HEK293 (cell line): Measurements from ENCODE around the gene PFN4.

Experiments used
- CTCF ChIA-PET: fragments of 350-600 bp; formaldehyde crosslinking; extraction: SDS; loops from one replicate; lab custom pipeline; 2021; ENCODE audit warnings: antibody characterized with exemption; lab: Yijun Ruan, JAX
- POLR2A ChIA-PET: fragments of 300-600 bp; formaldehyde crosslinking; extraction: SDS; loops from one replicate; lab custom pipeline; 2020; ENCODE audit warnings: antibody characterized with exemption, inconsistent platforms; lab: Yijun Ruan, JAX
- H3K27ac ChIP-seq: fragments of 200-500 bp; sonication (Bioruptor generic); 2 replicates; pipeline ENCODE4 v1.5.1; 2014; ENCODE audit warnings: low read depth, low read length, control low read depth, inconsistent platforms; ENCODE audit errors: extremely low read depth
- H3K36me3 ChIP-seq, 2 experiments: fragments of 200-500 bp in 1 of 2; sonication (Bioruptor generic) in 1 of 2; 1 replicate in 1 of 2; 2 replicates in 1 of 2; pipeline ENCODE4 v1.5.1; 2014 to 2017; ENCODE audit warnings: inconsistent platforms in 2 of 2, low read length in 2 of 2; ENCODE audit not compliant: control insufficient read depth in 2 of 2, insufficient read depth in 1 of 2
- H3K4me1 ChIP-seq: fragments of 200-500 bp; sonication (Bioruptor generic); 2 replicates; pipeline ENCODE4 v1.5.1; 2014; ENCODE audit warnings: mild to moderate bottlenecking, low read length, inconsistent platforms; ENCODE audit not compliant: control insufficient read depth, insufficient read depth
- H3K4me3 ChIP-seq: 2 replicates; pipeline ENCODE4 v1.5.1; 2011; ENCODE audit warnings: low read depth, mild to moderate bottlenecking, control low read depth, low read length, moderate library complexity
- H3K9me3 ChIP-seq: fragments of 200-500 bp; sonication (Bioruptor generic); 2 replicates; pipeline ENCODE4 v1.5.1; 2014; ENCODE audit warnings: low read depth, low read length, inconsistent platforms; ENCODE audit not compliant: control insufficient read depth, insufficient read depth
- GLIS1 ChIP-seq: fragments of 450-650 bp; formaldehyde crosslinking; IDR thresholded peaks from 2 replicates; pipeline ENCODE4 v1.5.1; 2016; ENCODE audit warnings: missing biosample characterization, missing genetic modification characterization
- HOXA7 ChIP-seq: sonication (generic); formaldehyde crosslinking; IDR thresholded peaks from 2 replicates; pipeline ENCODE4 v1.8.1; 2022; ENCODE audit warnings: missing genetic modification reagents, borderline replicate concordance
- IKZF3 ChIP-seq: fragments of 450-650 bp; IDR thresholded peaks from 2 replicates; pipeline ENCODE4 v1.5.0; 2018; ENCODE audit warnings: missing biosample characterization, mild to moderate bottlenecking, missing genetic modification characterization, moderate library complexity
- KLF8 ChIP-seq: fragments of 450-650 bp; formaldehyde crosslinking; IDR thresholded peaks from 2 replicates; pipeline ENCODE4 v1.5.1; 2016; ENCODE audit warnings: missing biosample characterization, missing genetic modification characterization
- KLF9 ChIP-seq: fragments of 450-650 bp; formaldehyde crosslinking; IDR thresholded peaks from 2 replicates; pipeline ENCODE4 v1.5.1; 2016; ENCODE audit warnings: missing biosample characterization, missing genetic modification characterization, low read depth
- PRDM1 ChIP-seq: fragments of 450-650 bp; formaldehyde crosslinking; IDR thresholded peaks from 2 replicates; pipeline ENCODE4; 2016; ENCODE audit warnings: missing biosample characterization, missing genetic modification characterization
- SP3 ChIP-seq: fragments of 450-650 bp; formaldehyde crosslinking; IDR thresholded peaks from 2 replicates; pipeline ENCODE4 v1.5.1; 2016; ENCODE audit warnings: missing biosample characterization, missing genetic modification characterization
- ZBTB17 ChIP-seq: fragments of 450-650 bp; formaldehyde crosslinking; IDR thresholded peaks from 2 replicates; pipeline ENCODE4 v1.5.1; 2016; ENCODE audit warnings: missing biosample characterization, missing genetic modification characterization
- ZBTB20 ChIP-seq: fragments of 450-650 bp; formaldehyde crosslinking; IDR thresholded peaks from 2 replicates; pipeline ENCODE4 v1.5.1; 2016; ENCODE audit warnings: missing biosample characterization, missing genetic modification characterization
- ZBTB48 ChIP-seq: fragments of 450-650 bp; formaldehyde crosslinking; IDR thresholded peaks from 2 replicates; pipeline ENCODE4 v1.5.1; 2016; ENCODE audit warnings: missing biosample characterization, missing genetic modification characterization
- ZNF112 ChIP-seq: fragments of 450-650 bp; formaldehyde crosslinking; IDR thresholded peaks from 2 replicates; pipeline ENCODE4 v1.5.0; 2017; ENCODE audit warnings: missing biosample characterization, missing genetic modification characterization
- ZNF174 ChIP-seq: fragments of 450-650 bp; formaldehyde crosslinking; IDR thresholded peaks from 2 replicates; pipeline ENCODE4 v1.5.0; 2017; ENCODE audit warnings: missing biosample characterization, mild to moderate bottlenecking, missing genetic modification characterization
- ZNF223 ChIP-seq: fragments of 450-650 bp; formaldehyde crosslinking; IDR thresholded peaks from 2 replicates; pipeline ENCODE4 v1.5.1; 2016; ENCODE audit warnings: missing biosample characterization, missing genetic modification characterization
- ZNF335 ChIP-seq: fragments of 450-650 bp; formaldehyde crosslinking; conservative IDR thresholded peaks from 2 replicates; pipeline ENCODE4 v1.5.1; 2016; ENCODE audit warnings: missing biosample characterization, missing genetic modification characterization
- ZNF624 ChIP-seq: fragments of 450-650 bp; formaldehyde crosslinking; IDR thresholded peaks from 2 replicates; pipeline ENCODE4 v1.5.1; 2017; ENCODE audit warnings: missing biosample characterization, missing genetic modification characterization
- ZNF670 ChIP-seq: fragments of 450-650 bp; formaldehyde crosslinking; IDR thresholded peaks from 2 replicates; pipeline ENCODE4 v1.5.1; 2016; ENCODE audit warnings: missing biosample characterization, missing genetic modification characterization, low read depth
- TF ChIP-seq, protein P1 (sequence below): fragments of 450-650 bp; formaldehyde crosslinking; IDR thresholded peaks from 2 replicates; pipeline ENCODE4 v1.5.1; 2016; ENCODE audit warnings: missing biosample characterization, missing genetic modification characterization
- TF ChIP-seq, protein P2 (sequence below): fragments of 450-650 bp; formaldehyde crosslinking; IDR thresholded peaks from 2 replicates; pipeline ENCODE4 v1.5.1; 2016; ENCODE audit warnings: missing biosample characterization, missing genetic modification characterization
- TF ChIP-seq, protein P3 (sequence below): fragments of 450-650 bp; formaldehyde crosslinking; IDR thresholded peaks from 2 replicates; pipeline ENCODE4 v1.5.1; 2016; ENCODE audit warnings: missing biosample characterization, missing genetic modification characterization
- TF ChIP-seq, protein P4 (sequence below): fragments of 450-650 bp; formaldehyde crosslinking; IDR thresholded peaks from 2 replicates; pipeline ENCODE4 v1.5.1; 2016; ENCODE audit warnings: missing biosample characterization, missing genetic modification characterization
- TF ChIP-seq, protein P5 (sequence below): fragments of 450-650 bp; formaldehyde crosslinking; IDR thresholded peaks from 2 replicates; pipeline ENCODE4 v1.5.1; 2016; ENCODE audit warnings: missing biosample characterization, missing genetic modification characterization

The PFN4 gene

DNA sequence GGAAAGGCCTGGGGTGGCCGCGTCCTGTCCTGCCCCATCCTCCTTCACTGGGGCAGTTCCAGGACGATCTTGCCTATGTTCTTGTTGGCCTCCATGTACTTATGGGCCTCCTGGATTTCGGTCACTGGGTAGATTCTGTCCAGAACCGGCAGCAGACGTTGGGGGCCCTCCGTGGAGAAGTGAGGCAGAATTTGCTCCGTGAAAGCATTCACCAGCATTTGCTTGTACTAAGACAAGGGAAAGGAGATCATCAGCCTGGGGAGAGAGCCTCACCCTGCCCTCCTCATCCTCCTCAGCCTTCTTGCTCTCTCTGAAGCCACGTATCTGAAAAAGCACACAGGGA is 45.6 kb downstream of the PFN4 start:
- Histone ChIP-seq H3K4me1 (peaks cover 7% of the 10 kb centered on the region; the same call in 1 of the 2 replicates), H3K27ac (peak overlapping the region; percentile 47; the same call in 1 of the 2 replicates), H3K36me3 (peaks cover 15 to 53% of the 10 kb centered on the region in 2 experiments), H3K4me3 (peak overlapping the region; percentile 95), H3K9me3 (no peaks in the 10 kb centered on the region)
- TF ChIP-seq ZNF112 (tag by site-specific recombination): no peak
- peak; percentile 29; the same call in 1 of the 2 replicates for TF ChIP-seq PRDM1 (tag by site-specific recombination)
- peak; percentile 35; the same call in 1 of the 2 replicates for TF ChIP-seq ZNF335 (tag by site-specific recombination)
- ChIA-PET POLR2A (interaction anchor here (0.6 to 2.3 kb wide), 6 partner anchors 19 to 253 kb away, joined by 3 to 41 read pairs (median 8); partner anchors contain the start of genes ATAD2B and WDCP), CTCF (interaction anchor here (0.6 kb wide), 1 partner anchor 152 kb away, joined by 4 read pairs; no protein-coding TSS in a partner anchor)

DNA sequence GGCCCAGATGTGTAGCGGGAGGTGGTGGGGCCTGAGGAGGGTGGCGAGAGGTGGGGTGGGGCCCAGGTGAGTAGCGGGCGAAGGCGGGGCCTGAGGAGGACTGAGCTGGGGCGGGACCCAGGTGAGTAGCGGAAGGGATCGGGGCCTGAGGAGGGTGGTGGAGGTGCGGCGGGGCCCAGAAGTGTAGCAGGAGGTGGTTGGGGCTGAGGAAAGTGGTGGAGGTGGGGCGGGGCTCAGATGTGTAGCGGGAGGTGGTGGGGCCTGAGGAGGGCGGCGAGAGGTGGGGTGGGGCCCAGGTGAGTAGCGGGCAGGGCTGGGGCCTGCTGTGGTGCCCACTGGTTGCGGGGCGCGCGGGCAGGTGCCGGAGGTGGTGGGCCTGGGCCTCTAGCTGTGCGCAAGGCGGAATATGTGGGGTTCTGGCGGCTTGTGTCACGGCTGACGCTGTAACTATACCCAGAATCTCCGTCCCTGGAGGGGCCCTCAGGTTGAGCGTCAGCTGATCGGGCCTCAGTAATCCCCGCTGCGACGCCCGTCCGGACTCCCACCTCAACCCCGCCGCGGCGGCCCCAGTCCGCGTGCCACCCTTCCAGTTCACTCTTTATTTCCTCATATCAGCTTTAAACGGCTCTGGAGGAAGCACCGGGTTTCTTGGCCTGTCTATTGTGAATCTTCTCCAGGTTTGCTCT is 46.1 kb downstream of the PFN4 start:
- H3K4me3 ChIP-seq: peak overlapping the region; percentile 95
- H3K9me3 ChIP-seq: no peaks in the 10 kb centered on the region
- peaks cover 7% of the 10 kb centered on the region; the same call in 1 of the 2 replicates for H3K4me1 ChIP-seq
- ChIA-PET POLR2A (interaction anchor here (0.5 to 2.3 kb wide), 24 partner anchors 8 to 1299 kb away, joined by 3 to 41 read pairs (median 4); partner anchors contain the start of genes ATAD2B, FAM228B, ITSN2 and TP53I3), CTCF (interaction anchor here (0.6 to 1.0 kb wide), 4 partner anchors 55 to 297 kb away, joined by 3 to 4 read pairs (median 4); partner anchors contain the start of gene ATAD2B)
- H3K27ac ChIP-seq: peak overlapping the region; percentile 47; the same call in 1 of the 2 replicates
- H3K36me3 ChIP-seq: peaks cover 15 to 53% of the 10 kb centered on the region in 2 experiments
- TF ChIP-seq, protein P1, sequence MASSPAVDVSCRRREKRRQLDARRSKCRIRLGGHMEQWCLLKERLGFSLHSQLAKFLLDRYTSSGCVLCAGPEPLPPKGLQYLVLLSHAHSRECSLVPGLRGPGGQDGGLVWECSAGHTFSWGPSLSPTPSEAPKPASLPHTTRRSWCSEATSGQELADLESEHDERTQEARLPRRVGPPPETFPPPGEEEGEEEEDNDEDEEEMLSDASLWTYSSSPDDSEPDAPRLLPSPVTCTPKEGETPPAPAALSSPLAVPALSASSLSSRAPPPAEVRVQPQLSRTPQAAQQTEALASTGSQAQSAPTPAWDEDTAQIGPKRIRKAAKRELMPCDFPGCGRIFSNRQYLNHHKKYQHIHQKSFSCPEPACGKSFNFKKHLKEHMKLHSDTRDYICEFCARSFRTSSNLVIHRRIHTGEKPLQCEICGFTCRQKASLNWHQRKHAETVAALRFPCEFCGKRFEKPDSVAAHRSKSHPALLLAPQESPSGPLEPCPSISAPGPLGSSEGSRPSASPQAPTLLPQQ: peak; percentile 87
- no peak for TF ChIP-seq ZNF112 (tag by site-specific recombination)
- peak; percentile 87 for TF ChIP-seq ZNF335 (tag by site-specific recombination)
- TF ChIP-seq SP3 (tag by site-specific recombination): peak; percentile 37
- TF ChIP-seq KLF8 (tag by site-specific recombination): peak; percentile 8; the same call in 1 of the 2 replicates
- no peak for TF ChIP-seq PRDM1 (tag by site-specific recombination)
- no peak for TF ChIP-seq ZNF670 (tag by site-specific recombination)
- TF ChIP-seq, protein P2, sequence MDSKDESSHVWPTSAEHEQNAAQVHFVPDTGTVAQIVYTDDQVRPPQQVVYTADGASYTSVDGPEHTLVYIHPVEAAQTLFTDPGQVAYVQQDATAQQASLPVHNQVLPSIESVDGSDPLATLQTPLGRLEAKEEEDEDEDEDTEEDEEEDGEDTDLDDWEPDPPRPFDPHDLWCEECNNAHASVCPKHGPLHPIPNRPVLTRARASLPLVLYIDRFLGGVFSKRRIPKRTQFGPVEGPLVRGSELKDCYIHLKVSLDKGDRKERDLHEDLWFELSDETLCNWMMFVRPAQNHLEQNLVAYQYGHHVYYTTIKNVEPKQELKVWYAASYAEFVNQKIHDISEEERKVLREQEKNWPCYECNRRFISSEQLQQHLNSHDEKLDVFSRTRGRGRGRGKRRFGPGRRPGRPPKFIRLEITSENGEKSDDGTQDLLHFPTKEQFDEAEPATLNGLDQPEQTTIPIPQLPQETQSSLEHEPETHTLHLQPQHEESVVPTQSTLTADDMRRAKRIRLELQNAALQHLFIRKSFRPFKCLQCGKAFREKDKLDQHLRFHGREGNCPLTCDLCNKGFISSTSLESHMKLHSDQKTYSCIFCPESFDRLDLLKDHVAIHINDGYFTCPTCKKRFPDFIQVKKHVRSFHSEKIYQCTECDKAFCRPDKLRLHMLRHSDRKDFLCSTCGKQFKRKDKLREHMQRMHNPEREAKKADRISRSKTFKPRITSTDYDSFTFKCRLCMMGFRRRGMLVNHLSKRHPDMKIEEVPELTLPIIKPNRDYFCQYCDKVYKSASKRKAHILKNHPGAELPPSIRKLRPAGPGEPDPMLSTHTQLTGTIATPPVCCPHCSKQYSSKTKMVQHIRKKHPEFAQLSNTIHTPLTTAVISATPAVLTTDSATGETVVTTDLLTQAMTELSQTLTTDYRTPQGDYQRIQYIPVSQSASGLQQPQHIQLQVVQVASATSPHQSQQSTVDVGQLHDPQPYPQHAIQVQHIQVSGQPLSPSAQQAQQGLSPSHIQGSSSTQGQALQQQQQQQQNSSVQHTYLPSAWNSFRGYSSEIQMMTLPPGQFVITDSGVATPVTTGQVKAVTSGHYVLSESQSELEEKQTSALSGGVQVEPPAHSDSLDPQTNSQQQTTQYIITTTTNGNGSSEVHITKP (tag by site-specific recombination): no peak
- no peak for TF ChIP-seq HOXA7 (CRISPR knock-in tag)
- TF ChIP-seq ZBTB20 (tag by site-specific recombination): peak; percentile 48; the same call in 1 of the 2 replicates
- TF ChIP-seq ZNF174 (tag by site-specific recombination): no peak
- peak; percentile 17; the same call in 1 of the 2 replicates for TF ChIP-seq GLIS1
- no peak for TF ChIP-seq ZBTB48 (tag by site-specific recombination)
- TF ChIP-seq, protein P3, sequence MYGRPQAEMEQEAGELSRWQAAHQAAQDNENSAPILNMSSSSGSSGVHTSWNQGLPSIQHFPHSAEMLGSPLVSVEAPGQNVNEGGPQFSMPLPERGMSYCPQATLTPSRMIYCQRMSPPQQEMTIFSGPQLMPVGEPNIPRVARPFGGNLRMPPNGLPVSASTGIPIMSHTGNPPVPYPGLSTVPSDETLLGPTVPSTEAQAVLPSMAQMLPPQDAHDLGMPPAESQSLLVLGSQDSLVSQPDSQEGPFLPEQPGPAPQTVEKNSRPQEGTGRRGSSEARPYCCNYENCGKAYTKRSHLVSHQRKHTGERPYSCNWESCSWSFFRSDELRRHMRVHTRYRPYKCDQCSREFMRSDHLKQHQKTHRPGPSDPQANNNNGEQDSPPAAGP (tag by site-specific recombination): 0 out of 2 replicates have a peak, but pooled peaks have one; percentile 22
- TF ChIP-seq, protein P4, sequence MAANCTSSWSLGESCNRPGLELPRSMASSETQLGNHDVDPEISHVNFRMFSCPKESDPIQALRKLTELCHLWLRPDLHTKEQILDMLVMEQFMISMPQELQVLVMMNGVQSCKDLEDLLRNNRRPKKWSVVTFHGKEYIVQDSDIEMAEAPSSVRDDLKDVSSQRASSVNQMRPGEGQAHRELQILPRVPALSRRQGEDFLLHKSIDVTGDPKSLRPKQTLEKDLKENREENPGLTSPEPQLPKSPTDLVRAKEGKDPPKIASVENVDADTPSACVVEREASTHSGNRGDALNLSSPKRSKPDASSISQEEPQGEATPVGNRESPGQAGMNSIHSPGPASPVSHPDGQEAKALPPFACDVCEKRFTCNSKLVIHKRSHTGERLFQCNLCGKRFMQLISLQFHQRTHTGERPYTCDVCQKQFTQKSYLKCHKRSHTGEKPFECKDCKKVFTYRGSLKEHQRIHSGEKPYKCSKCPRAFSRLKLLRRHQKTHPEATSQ (tag by site-specific recombination): no peak
- no peak for TF ChIP-seq ZNF223 (tag by site-specific recombination)
- peak; percentile 26; the same call in 1 of the 2 replicates for TF ChIP-seq ZBTB17
- TF ChIP-seq, protein P5, sequence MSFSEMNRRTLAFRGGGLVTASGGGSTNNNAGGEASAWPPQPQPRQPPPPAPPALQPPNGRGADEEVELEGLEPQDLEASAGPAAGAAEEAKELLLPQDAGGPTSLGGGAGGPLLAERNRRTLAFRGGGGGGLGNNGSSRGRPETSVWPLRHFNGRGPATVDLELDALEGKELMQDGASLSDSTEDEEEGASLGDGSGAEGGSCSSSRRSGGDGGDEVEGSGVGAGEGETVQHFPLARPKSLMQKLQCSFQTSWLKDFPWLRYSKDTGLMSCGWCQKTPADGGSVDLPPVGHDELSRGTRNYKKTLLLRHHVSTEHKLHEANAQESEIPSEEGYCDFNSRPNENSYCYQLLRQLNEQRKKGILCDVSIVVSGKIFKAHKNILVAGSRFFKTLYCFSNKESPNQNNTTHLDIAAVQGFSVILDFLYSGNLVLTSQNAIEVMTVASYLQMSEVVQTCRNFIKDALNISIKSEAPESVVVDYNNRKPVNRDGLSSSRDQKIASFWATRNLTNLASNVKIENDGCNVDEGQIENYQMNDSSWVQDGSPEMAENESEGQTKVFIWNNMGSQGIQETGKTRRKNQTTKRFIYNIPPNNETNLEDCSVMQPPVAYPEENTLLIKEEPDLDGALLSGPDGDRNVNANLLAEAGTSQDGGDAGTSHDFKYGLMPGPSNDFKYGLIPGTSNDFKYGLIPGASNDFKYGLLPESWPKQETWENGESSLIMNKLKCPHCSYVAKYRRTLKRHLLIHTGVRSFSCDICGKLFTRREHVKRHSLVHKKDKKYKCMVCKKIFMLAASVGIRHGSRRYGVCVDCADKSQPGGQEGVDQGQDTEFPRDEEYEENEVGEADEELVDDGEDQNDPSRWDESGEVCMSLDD (tag by site-specific recombination): 0 out of 2 replicates have a peak, but pooled peaks have one; percentile 32
- no peak for TF ChIP-seq ZNF624
- peak; percentile 79 for TF ChIP-seq KLF9
- no peak for TF ChIP-seq IKZF3 (tag by site-specific recombination)
